Ovary (tissue), 9 donors: ENCODE measurements around the gene FAM13A. TPM values are rescaled to one million over a fixed set of nuclear protein-coding genes. Genes with fewer than 3 reads are reported as not detected.

Experiments
- DNase-seq, 5 donors: peaks; one replicate each; pipeline ENCODE4 v3.0.0-alpha.2; 2019 to 2020
- H3K27ac ChIP-seq, 2 donors: fragments of 200-600 bp; one replicate each; pipeline versions ENCODE4 v1.5.1 to v1.8.0; 2019 to 2022
- H3K27me3 ChIP-seq: fragments of 200-600 bp; one replicate; pipeline ENCODE4 v1.8.0; 2022
- H3K36me3 ChIP-seq: fragments of 200-600 bp; sonication (generic); one replicate; pipeline ENCODE4 v1.5.1; 2019
- H3K4me1 ChIP-seq: one replicate; pipeline ENCODE4 v1.8.1; 2013; ENCODE audit warnings: mild to moderate bottlenecking, moderate library complexity; ENCODE audit not compliant: insufficient read depth
- H3K4me3 ChIP-seq: fragments of 200-600 bp; sonication (generic); one replicate; pipeline ENCODE4 v1.5.1; 2017
- H3K9me3 ChIP-seq, 2 donors: fragments of 200-600 bp in 1 of 2; sonication (generic) in 1 of 2; one replicate each; pipeline versions ENCODE4 v1.5.1 to v1.8.1; 2013 to 2019; ENCODE audit warnings: mild to moderate bottlenecking in 1 of 2, moderate library complexity in 1 of 2
- EP300 ChIP-seq: sonication (generic); formaldehyde crosslinking; IDR thresholded peaks from one replicate; pipeline ENCODE4 v1.6.1; 2017; ENCODE audit warnings: antibody characterized with exemption
- POLR2A ChIP-seq: fragments of 450-650 bp; IDR thresholded peaks from one replicate; pipeline ENCODE4 v1.6.1; 2017; ENCODE audit warnings: antibody characterized with exemption, mild to moderate bottlenecking, moderate library complexity
- WGBS, 3 donors: extraction: QIAGEN DNeasy Blood & Tissue Kit in 1 of 3; methylation state at CpG; one replicate each; pipeline versions ENCODE4 v1.1.5 to v1.1.7; 2013 to 2017; 5-methylcytosine and 5-hydroxymethylcytosine counted together
- intact Hi-C, 4 donors: fragments of 100-400 bp; cut with DNase I; formaldehyde crosslinking; loops; one replicate each; pipeline versions ENCODE4 v1.11.0 to v1.15.1; 2022 to 2023
- polyA plus RNA-seq, 2 donors: library from polyadenylated mRNA; stranded (reverse); fragments of 200-250 nt in 1 of 2; fragments of 350-450 nt in 1 of 2; fragmentation: Illumina TruSeq in 1 of 2; extraction: RNeasy Lipid Tissue Mini Kit (QIAGEN cat#74804) in 1 of 2; gene quantifications; one replicate each; pipeline ENCODE4 v1.2.3, GENCODE V29; 2013 to 2014
- total RNA-seq, 7 donors: library from RNA; depleted of rRNA in 2 of 7; stranded (reverse); fragments of >200 nt in 2 of 7; fragmentation: NEBNext Ultra II Directional in 3 of 7; extraction: Animal tissue kit (Norgen Biotek cat#: 25700) in 3 of 7; gene quantifications; one replicate each; pipeline versions ENCODE4 v1.1.0 to v1.2.4, GENCODE V29; 2016 to 2023
- TF ChIP-seq, protein P1 (sequence below), 3 donors: fragments of 450-650 bp in 2 of 3; fragments of 200-600 bp in 1 of 3; IDR thresholded peaks; one replicate each; pipeline versions ENCODE4 v1.5.1 to v1.8.0; 2016 to 2022; ENCODE audit warnings: antibody characterized with exemption in 3 of 3, mild to moderate bottlenecking in 1 of 3
- donor health status: DM: no; HTN: no; CAD: no; lungs with moderate emphysema.
- donor health status: DM: no; HTN: no; CAD: no.
- donor health status: Bipolar disorder and iron deficiency.
- donor health status: DM: yes; HTN: yes; CAD: no.
- donor health status: DM: no; HTN: no; CAD: no.
- donor health status: DM: yes; HTN: yes; CAD: no.

The FAM13A gene
- total and polyA plus RNA-seq, 9 donors = 16.7 to 51.8 (median 38.0) TPM

DNA sequence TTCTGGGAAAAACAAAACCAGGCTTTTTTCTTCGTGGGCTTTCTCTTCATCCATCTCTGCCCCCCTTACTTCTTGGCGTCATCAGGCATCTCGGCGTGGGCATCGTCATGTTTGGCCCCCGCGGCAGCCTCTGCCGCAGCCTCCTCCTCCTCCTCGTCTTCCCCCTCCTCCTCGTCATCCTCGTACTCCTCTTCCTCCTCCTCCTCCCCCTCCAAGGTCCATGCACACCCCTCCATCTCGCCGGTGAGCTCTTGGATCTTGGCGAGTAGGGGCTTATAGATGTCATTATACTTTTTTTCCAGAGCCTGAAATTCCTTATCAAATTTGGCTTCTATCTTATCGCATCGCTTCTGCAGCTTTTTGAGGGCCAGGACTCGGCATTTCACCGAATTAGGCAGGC, 359.8 kb downstream of the FAM13A start:
- intact Hi-C loops = no loop called here
- peak overlapping the region; percentile 29 to 52 for H3K27ac ChIP-seq
- peaks cover 6% of the 10 kb centered on the region for H3K4me1 ChIP-seq
- WGBS, 3 donors = 34 to 46% (median 43%) methylated on average over 18 of the region's 18 CpGs
- H3K4me3 ChIP-seq = peak overlapping the region; percentile 58
- no peaks in the 10 kb centered on the region for H3K27me3 ChIP-seq
- no peak for TF ChIP-seq EP300
- no peak for TF ChIP-seq POLR2A
- TF ChIP-seq, protein P1, sequence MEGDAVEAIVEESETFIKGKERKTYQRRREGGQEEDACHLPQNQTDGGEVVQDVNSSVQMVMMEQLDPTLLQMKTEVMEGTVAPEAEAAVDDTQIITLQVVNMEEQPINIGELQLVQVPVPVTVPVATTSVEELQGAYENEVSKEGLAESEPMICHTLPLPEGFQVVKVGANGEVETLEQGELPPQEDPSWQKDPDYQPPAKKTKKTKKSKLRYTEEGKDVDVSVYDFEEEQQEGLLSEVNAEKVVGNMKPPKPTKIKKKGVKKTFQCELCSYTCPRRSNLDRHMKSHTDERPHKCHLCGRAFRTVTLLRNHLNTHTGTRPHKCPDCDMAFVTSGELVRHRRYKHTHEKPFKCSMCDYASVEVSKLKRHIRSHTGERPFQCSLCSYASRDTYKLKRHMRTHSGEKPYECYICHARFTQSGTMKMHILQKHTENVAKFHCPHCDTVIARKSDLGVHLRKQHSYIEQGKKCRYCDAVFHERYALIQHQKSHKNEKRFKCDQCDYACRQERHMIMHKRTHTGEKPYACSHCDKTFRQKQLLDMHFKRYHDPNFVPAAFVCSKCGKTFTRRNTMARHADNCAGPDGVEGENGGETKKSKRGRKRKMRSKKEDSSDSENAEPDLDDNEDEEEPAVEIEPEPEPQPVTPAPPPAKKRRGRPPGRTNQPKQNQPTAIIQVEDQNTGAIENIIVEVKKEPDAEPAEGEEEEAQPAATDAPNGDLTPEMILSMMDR (IDR thresholded peaks at IDR 0.05) = no peak
- peak; percentile 40 to 62 (median 55) for DNase-seq
- no peaks in the 10 kb centered on the region for H3K9me3 ChIP-seq
- no peaks in the 10 kb centered on the region for H3K36me3 ChIP-seq

DNA sequence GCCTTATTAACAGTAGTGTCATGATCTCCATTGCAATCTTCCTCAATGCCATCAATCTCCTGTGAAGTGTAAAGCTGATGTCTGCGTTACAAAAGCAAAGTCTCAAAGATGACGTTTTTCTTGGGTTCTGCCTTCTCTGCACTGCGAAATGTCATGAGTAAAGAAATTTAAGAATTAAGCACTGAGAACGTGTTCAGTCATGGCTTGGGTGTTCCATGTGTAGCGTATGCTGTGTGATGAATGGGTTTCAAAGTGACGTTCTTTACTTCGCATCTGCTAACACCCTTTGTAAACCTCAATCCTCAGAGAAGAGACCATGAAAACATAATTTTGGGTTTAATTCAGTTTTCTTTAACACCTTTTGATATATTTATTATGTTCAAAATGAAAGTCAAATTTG, 360.4 kb downstream of the FAM13A start:
- 54 to 59% (median 58%) methylated on average over 7 of the region's 7 CpGs for WGBS, 3 donors
- no peak for TF ChIP-seq POLR2A
- no peak for TF ChIP-seq EP300
- TF ChIP-seq, protein P1 (IDR thresholded peaks at IDR 0.05) = no peak
- H3K27ac ChIP-seq = no peak overlapping the region
- DNase-seq = no peak
- peak overlapping the region; percentile 58 for H3K4me3 ChIP-seq
- H3K36me3 ChIP-seq = no peaks in the 10 kb centered on the region
- peaks cover 6% of the 10 kb centered on the region for H3K4me1 ChIP-seq
- H3K9me3 ChIP-seq = no peaks in the 10 kb centered on the region
- no peaks in the 10 kb centered on the region for H3K27me3 ChIP-seq
- intact Hi-C loops = no loop called here

DNA sequence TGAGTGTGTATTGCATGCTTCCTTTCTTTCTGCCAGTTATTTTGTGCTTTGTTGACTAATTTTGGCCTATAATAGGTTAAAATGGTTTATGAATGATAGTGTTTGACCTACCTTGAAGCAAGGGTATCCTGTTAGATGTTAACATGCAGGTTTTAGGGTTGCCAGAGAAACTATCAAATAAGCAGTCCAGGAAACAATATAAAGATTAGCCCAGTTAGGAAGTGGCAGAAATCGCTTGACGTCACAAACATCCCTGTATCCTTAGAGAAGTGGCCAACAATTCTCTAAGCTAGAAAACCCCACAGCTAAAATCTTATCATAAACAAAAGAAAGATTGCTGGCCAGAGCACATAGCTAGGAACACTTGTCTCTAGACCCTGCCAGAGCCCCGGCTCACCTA, 363.2 kb downstream of the FAM13A start:
- no peaks in the 10 kb centered on the region for H3K27me3 ChIP-seq
- 77 to 85% (median 81%) methylated on average over 3 of the region's 3 CpGs for WGBS, 3 donors
- H3K9me3 ChIP-seq = no peaks in the 10 kb centered on the region
- no peak for DNase-seq
- no peaks in the 10 kb centered on the region for H3K36me3 ChIP-seq
- no peak overlapping the region for H3K4me3 ChIP-seq
- H3K27ac ChIP-seq = no peak overlapping the region
- intact Hi-C loops = no loop called here
- TF ChIP-seq, protein P1 (IDR thresholded peaks at IDR 0.05) = no peak
- TF ChIP-seq POLR2A (no peak), EP300 (no peak)
- H3K4me1 ChIP-seq = peaks cover 6% of the 10 kb centered on the region

DNA sequence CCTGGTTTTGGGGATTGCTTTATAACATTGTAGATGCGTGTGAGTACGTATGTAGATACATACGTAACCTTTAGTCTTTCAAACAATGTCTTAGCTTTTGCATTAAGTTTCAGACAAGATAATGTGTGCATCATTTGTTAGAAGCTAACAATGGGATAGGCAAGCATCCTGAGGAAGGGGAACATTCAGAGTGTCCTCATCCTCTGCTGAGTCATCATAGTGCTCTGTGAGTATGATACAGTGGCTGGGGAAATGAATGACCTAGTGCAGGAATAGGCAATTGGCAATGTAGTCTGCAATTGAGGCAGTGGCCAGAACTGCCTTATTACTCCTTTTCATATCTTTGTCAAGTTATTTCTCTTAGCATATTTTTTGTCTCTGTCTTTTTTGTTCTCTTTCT, 366.6 kb downstream of the FAM13A start:
- TF ChIP-seq, protein P1 (IDR thresholded peaks at IDR 0.05) = no peak
- no peak for TF ChIP-seq EP300
- TF ChIP-seq POLR2A = no peak
- 79 to 100% (median 97%) methylated on average over 3 of the region's 3 CpGs for WGBS, 3 donors
- intact Hi-C loops = no loop called here
- Histone ChIP-seq H3K4me1 (no peaks in the 10 kb centered on the region), H3K9me3 (no peaks in the 10 kb centered on the region), H3K4me3 (no peak overlapping the region), H3K27me3 (no peaks in the 10 kb centered on the region), H3K36me3 (no peaks in the 10 kb centered on the region), H3K27ac (no peak overlapping the region)
- no peak for DNase-seq

DNA sequence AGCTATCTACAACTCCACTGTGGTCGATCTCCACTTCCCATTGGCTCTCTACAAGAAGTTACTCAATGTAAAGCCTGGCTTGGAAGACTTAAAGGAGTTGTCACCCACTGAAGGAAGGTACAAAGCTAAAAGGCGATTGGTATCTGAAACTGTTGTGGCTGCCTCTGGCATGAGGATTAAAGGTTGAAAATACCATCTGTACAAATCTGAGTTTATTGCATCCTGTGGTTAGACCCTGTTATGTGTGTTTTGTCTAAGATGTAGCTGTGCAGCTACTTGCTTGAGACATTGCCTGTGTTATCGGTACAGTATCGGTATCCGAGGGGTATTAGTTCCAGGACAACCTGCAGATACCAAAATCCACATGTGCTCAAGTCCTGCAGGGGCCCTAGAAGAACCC, 375.8 kb downstream of the FAM13A start:
- H3K27ac ChIP-seq = no peak overlapping the region
- DNase-seq = no peak
- H3K9me3 ChIP-seq = peaks cover 0 to 3% of the 10 kb centered on the region in 2 donors
- H3K36me3 ChIP-seq = no peaks in the 10 kb centered on the region
- H3K4me3 ChIP-seq = no peak overlapping the region
- intact Hi-C loops = no loop called here
- TF ChIP-seq EP300 = no peak
- no peak for TF ChIP-seq POLR2A
- TF ChIP-seq, protein P1 (IDR thresholded peaks at IDR 0.05) = no peak
- no peaks in the 10 kb centered on the region for H3K4me1 ChIP-seq
- WGBS, 3 donors = 92 to 96% (median 96%) methylated on average over 5 of the region's 5 CpGs
- no peaks in the 10 kb centered on the region for H3K27me3 ChIP-seq
